Ascending aorta (tissue), 2 donors: Measurements from ENCODE around the gene TRA2B. TPM values are rescaled to one million over a fixed set of nuclear protein-coding genes. Genes with fewer than 3 reads are reported as not detected.

ENCODE experiments used
- DNase-seq, 2 donors: peaks; one replicate each; pipeline ENCODE4 v3.0.0-alpha.2; 2019; ENCODE audit warnings: low spot score in 2 of 2
- H3K27ac ChIP-seq, 2 donors: fragments of 200-600 bp; sonication (generic); one replicate each; pipeline ENCODE4 v1.5.1; 2016 to 2017; ENCODE audit warnings: mild to moderate bottlenecking in 1 of 2
- H3K27me3 ChIP-seq: fragments of 200-600 bp; sonication (generic); one replicate; pipeline ENCODE4 v1.5.1; 2017
- H3K36me3 ChIP-seq, 2 donors: fragments of 200-600 bp; sonication (generic); one replicate each; pipeline ENCODE4 v1.5.1; 2016
- H3K4me1 ChIP-seq, 2 donors: fragments of 200-600 bp; sonication (generic); one replicate each; pipeline ENCODE4 v1.5.1; 2016 to 2017; ENCODE audit warnings: mild to moderate bottlenecking in 1 of 2
- H3K4me3 ChIP-seq, 2 donors: fragments of 200-600 bp; sonication (generic); one replicate each; pipeline ENCODE4 v1.5.1; 2016 to 2017; ENCODE audit warnings: mild to moderate bottlenecking in 1 of 2
- H3K9me3 ChIP-seq, 2 donors: fragments of 200-600 bp; sonication (generic); one replicate each; pipeline ENCODE4 v1.5.1; 2016
- CTCF ChIP-seq, 3 experiments: fragments of 200-600 bp in 2 of 3; fragments of 450-650 bp in 1 of 3; sonication (generic) in 2 of 3; IDR thresholded peaks; one replicate each; pipeline ENCODE4 v1.5.1; 2016 to 2019; ENCODE audit warnings: antibody characterized with exemption in 3 of 3, mild to moderate bottlenecking in 1 of 3, moderate library complexity in 1 of 3
- intact Hi-C: fragments of 100-400 bp; cut with DNase I; formaldehyde crosslinking; loops from one replicate; pipeline ENCODE4 v1.15.1; 2023
- total RNA-seq: library from RNA; depleted of rRNA; stranded (reverse); fragments of >200 nt; gene quantifications from one replicate; pipeline ENCODE4 v1.1.0, GENCODE V29; 2016

Gene TRA2B
- total RNA-seq, 1 donor from 2014 or later: 138 TPM

- H3K27ac ChIP-seq: peak overlapping the region in 1 of 2 donors; percentile 5
- H3K9me3 ChIP-seq: no peaks in the 10 kb centered on the region
- intact Hi-C loops: no loop called here
- H3K4me3 ChIP-seq: peak overlapping the region in 1 of 2 donors; percentile 38
- H3K4me1 ChIP-seq: peaks cover 17 to 62% of the 10 kb centered on the region in 2 donors
- TF ChIP-seq CTCF (IDR thresholded peaks at IDR 0.05): no peak
- no peak for DNase-seq
- H3K36me3 ChIP-seq: peaks cover 28 to 49% of the 10 kb centered on the region in 2 donors
- H3K27me3 ChIP-seq: no peaks in the 10 kb centered on the region
These were observed 10.2 kb downstream of the TRA2B start for GRCh38 chr3:185927501-185928200.

- intact Hi-C loops: no loop called here
- DNase-seq: no peak
- Histone ChIP-seq H3K4me3 (no peak overlapping the region), H3K27me3 (no peaks in the 10 kb centered on the region), H3K27ac (no peak overlapping the region), H3K4me1 (peaks cover 17 to 64% of the 10 kb centered on the region in 2 donors), H3K9me3 (no peaks in the 10 kb centered on the region), H3K36me3 (peaks cover 40 to 61% of the 10 kb centered on the region in 2 donors)
- no peak for TF ChIP-seq CTCF (IDR thresholded peaks at IDR 0.05)
These were observed 11.4 kb downstream of the TRA2B start for GRCh38 chr3:185926445-185926844.

- Histone ChIP-seq H3K4me3 (no peak overlapping the region), H3K27me3 (no peaks in the 10 kb centered on the region), H3K9me3 (no peaks in the 10 kb centered on the region), H3K36me3 (peaks cover 51 to 67% of the 10 kb centered on the region in 2 donors), H3K4me1 (peaks cover 17 to 53% of the 10 kb centered on the region in 2 donors), H3K27ac (no peak overlapping the region)
- intact Hi-C loops: no loop called here
- no peak for TF ChIP-seq CTCF (IDR thresholded peaks at IDR 0.05)
- DNase-seq: no peak
These were observed 12.5 kb downstream of the TRA2B start for GRCh38 chr3:185925353-185925752.

- TF ChIP-seq CTCF (IDR thresholded peaks at IDR 0.05): no peak
- Histone ChIP-seq H3K27ac (no peak overlapping the region), H3K36me3 (peaks cover 61 to 73% of the 10 kb centered on the region in 2 donors), H3K4me3 (no peak overlapping the region), H3K4me1 (peaks cover 9 to 43% of the 10 kb centered on the region in 2 donors), H3K9me3 (no peaks in the 10 kb centered on the region), H3K27me3 (no peaks in the 10 kb centered on the region)
- no peak for DNase-seq
- intact Hi-C loops: no loop called here
These were observed 13.4 kb downstream of the TRA2B start for GRCh38 chr3:185924375-185924774.

GRCh38 chr3:185920184-185920583, 17.6 kb downstream of the TRA2B start:
- TF ChIP-seq CTCF (IDR thresholded peaks at IDR 0.05): no peak
- H3K9me3 ChIP-seq: no peaks in the 10 kb centered on the region
- intact Hi-C loops: no loop called here
- no peaks in the 10 kb centered on the region for H3K27me3 ChIP-seq
- no peak overlapping the region for H3K4me3 ChIP-seq
- DNase-seq: no peak
- H3K36me3 ChIP-seq: peaks cover 95 to 100% of the 10 kb centered on the region in 2 donors
- H3K4me1 ChIP-seq: peaks cover 3 to 13% of the 10 kb centered on the region in 2 donors
- no peak overlapping the region for H3K27ac ChIP-seq
